IMR-90 (cell line): ENCODE results near the gene ARAP3.

Experiments used
- CTCF ChIP-seq: conservative IDR thresholded peaks from 2 replicates; pipeline ENCODE4 v1.5.1; 2012; ENCODE audit warnings: mild to moderate bottlenecking, low read depth, low read length, improper control_type of control experiment
- ELK1 ChIP-seq: fragments of 150-350 bp; IDR thresholded peaks from 2 replicates; pipeline ENCODE4 v1.6.1; 2016; ENCODE audit warnings: low read depth, mild to moderate bottlenecking, low read length, moderate library complexity, borderline replicate concordance
- MAFK ChIP-seq: IDR thresholded peaks from 2 replicates; pipeline ENCODE4 v1.6.1; 2012; ENCODE audit warnings: low read depth, low read length, improper control_type of control experiment
- POLR2A ChIP-seq: IDR thresholded peaks from 2 replicates; pipeline ENCODE4 v1.6.1; 2012; ENCODE audit warnings: mild to moderate bottlenecking, low read depth, low read length
- RAD21 ChIP-seq: IDR thresholded peaks from 2 replicates; pipeline ENCODE4 v1.6.1; 2012; ENCODE audit warnings: low read length, improper control_type of control experiment

GRCh38 chr5:141647851-141648250, 34.2 kb downstream of the ARAP3 start:
- TF ChIP-seq CTCF, result no peak
- no peak for TF ChIP-seq RAD21
- no peak for TF ChIP-seq MAFK
- TF ChIP-seq POLR2A, result no peak
- no peak for TF ChIP-seq ELK1
